ENCODE data around the gene ATP2A3. TPM values are rescaled to one million over a fixed set of nuclear protein-coding genes. Genes with fewer than 3 reads are reported as not detected.

ATP2A3 gene
- total RNA-seq, 1 donor from 2014 or later: under 0.01 TPM

- H3K36me3 ChIP-seq (ENCODE audit: control insufficient read depth, insufficient read depth, low read length): peaks cover 3% of the 10 kb centered on the region
- DNase-seq (ENCODE audit: low read depth): peak; percentile 82
- FAIRE-seq: peak; percentile 81
- no peaks in the 10 kb centered on the region for H3K27me3 ChIP-seq (ENCODE audit: control insufficient read depth, insufficient read depth, low read length)
- no peak overlapping the region for H3K4me3 ChIP-seq (ENCODE audit: low read depth, low read length)
- TF ChIP-seq, protein P1, sequence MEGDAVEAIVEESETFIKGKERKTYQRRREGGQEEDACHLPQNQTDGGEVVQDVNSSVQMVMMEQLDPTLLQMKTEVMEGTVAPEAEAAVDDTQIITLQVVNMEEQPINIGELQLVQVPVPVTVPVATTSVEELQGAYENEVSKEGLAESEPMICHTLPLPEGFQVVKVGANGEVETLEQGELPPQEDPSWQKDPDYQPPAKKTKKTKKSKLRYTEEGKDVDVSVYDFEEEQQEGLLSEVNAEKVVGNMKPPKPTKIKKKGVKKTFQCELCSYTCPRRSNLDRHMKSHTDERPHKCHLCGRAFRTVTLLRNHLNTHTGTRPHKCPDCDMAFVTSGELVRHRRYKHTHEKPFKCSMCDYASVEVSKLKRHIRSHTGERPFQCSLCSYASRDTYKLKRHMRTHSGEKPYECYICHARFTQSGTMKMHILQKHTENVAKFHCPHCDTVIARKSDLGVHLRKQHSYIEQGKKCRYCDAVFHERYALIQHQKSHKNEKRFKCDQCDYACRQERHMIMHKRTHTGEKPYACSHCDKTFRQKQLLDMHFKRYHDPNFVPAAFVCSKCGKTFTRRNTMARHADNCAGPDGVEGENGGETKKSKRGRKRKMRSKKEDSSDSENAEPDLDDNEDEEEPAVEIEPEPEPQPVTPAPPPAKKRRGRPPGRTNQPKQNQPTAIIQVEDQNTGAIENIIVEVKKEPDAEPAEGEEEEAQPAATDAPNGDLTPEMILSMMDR (IDR thresholded peaks at IDR 0.05; ENCODE audit: insufficient read depth, low read length, severe bottlenecking): no peak
These were observed 74.0 kb downstream of the ATP2A3 start for GRCh38 chr17:3890082-3890877.

DNA sequence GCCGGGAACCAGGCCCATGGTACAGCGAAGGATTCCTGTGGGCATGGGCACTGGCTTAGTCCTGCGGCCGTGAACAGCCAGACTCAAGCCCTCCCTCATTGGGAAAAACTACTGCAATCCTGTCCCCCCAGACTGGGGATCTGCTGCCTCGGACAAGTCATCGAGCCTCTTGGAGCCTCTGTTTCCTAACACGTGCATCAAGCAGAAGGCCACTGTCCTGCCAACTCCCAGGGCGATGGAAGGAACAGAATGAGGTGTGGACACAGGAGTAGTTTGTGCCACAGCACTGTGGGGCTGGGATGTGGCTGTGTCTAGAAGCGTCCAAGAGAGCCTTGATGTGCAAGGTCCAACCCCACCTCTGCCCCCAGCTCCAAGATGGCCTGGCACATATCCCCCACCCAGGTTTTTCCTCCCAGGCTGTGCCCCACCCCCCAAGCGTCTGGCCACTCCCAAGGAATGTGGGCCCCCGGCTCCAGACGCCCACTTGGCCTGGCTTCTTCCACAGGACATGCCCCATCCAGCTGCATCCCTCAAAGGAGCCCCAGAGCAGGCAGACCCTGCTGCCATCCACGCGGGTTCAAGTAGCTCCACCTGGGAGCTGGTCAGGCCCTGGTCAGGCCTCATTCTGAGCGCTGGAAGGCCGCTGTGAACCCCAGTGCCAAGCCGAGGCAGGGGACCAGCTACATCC lies 74.8 kb downstream of the ATP2A3 start:
- FAIRE-seq: no peak
- H3K36me3 ChIP-seq (ENCODE audit: control insufficient read depth, insufficient read depth, low read length): peaks cover 7% of the 10 kb centered on the region

GRCh38 chr17:3888343-3889171 lies 75.7 kb downstream of the ATP2A3 start:
- peaks cover 15% of the 10 kb centered on the region for H3K36me3 ChIP-seq (ENCODE audit: control insufficient read depth, insufficient read depth, low read length)
- TF ChIP-seq, protein P1 (IDR thresholded peaks at IDR 0.05; ENCODE audit: insufficient read depth, low read length, severe bottlenecking): no peak
- DNase-seq (ENCODE audit: low read depth) (peak; percentile 83), FAIRE-seq (no peak)
- H3K27me3 ChIP-seq (ENCODE audit: control insufficient read depth, insufficient read depth, low read length): no peaks in the 10 kb centered on the region
- no peak overlapping the region for H3K4me3 ChIP-seq (ENCODE audit: low read depth, low read length)

More for the DNA sequence above, 74.8 kb downstream of the ATP2A3 start:
- no peak for DNase-seq (ENCODE audit: low read depth)
- H3K27me3 ChIP-seq (ENCODE audit: control insufficient read depth, insufficient read depth, low read length): no peaks in the 10 kb centered on the region
- H3K4me3 ChIP-seq (ENCODE audit: low read depth, low read length): no peak overlapping the region
- TF ChIP-seq, protein P1 (IDR thresholded peaks at IDR 0.05; ENCODE audit: insufficient read depth, low read length, severe bottlenecking): no peak

DNA sequence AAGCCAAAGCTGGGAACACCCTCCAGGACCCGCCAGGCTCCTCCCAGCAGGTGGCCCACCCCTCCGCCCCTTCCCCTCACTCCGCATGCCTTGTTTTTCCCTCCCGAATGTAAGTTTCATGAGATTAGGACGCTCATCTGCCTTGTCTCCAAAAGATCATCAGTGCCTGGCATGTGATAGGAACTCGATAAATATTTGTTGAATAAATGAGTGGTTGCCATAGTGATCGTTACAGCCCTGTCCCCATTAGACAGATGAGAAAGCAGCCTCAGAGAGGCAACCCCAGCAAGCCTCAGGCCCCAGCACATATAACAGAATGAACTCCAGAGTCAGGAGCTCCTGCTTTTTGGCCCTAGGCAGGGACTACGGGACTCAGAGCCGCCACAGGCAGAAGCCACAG lies 76.4 kb downstream of the ATP2A3 start:
- FAIRE-seq: no peak

DNA sequence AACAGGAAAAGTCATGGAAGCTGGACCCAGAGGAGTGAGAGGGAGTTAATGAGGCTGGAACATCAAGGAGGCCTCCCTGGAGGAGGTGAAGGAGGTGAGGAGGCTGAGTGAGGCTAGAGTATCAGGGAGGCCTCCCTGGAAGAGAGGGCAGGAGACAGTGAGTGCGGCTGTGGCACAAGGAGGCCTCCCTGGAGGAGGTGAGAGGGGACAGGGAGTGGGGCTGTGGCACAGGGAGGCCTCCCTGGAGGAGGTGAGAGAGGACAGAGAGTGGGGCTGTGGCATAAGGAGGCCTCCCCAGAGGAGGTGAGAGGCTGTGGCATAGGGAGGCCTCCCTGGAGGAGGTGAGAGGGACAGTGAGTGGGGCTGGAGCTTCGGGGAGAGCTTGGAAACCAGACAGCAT lies 76.8 kb downstream of the ATP2A3 start:
- DNase-seq (ENCODE audit: low read depth): no peak
- TF ChIP-seq, protein P1 (IDR thresholded peaks at IDR 0.05; ENCODE audit: insufficient read depth, low read length, severe bottlenecking): no peak
- H3K36me3 ChIP-seq (ENCODE audit: control insufficient read depth, insufficient read depth, low read length): peaks cover 24% of the 10 kb centered on the region
- no peaks in the 10 kb centered on the region for H3K27me3 ChIP-seq (ENCODE audit: control insufficient read depth, insufficient read depth, low read length)
- H3K4me3 ChIP-seq (ENCODE audit: low read depth, low read length): no peak overlapping the region
- no peak for FAIRE-seq

More for the DNA sequence above, 76.4 kb downstream of the ATP2A3 start:
- Histone ChIP-seq H3K27me3 (ENCODE audit: control insufficient read depth, insufficient read depth, low read length) (no peaks in the 10 kb centered on the region), H3K36me3 (ENCODE audit: control insufficient read depth, insufficient read depth, low read length) (peaks cover 20% of the 10 kb centered on the region), H3K4me3 (ENCODE audit: low read depth, low read length) (no peak overlapping the region)
- TF ChIP-seq, protein P1 (IDR thresholded peaks at IDR 0.05; ENCODE audit: insufficient read depth, low read length, severe bottlenecking): no peak
- DNase-seq (ENCODE audit: low read depth): no peak
